Stomach (tissue), 4 donors: ENCODE measurements around the gene GPR87.

Source experiments
- CTCF ChIP-seq, 7 experiments: fragments of 450-650 bp in 4 of 7; fragments of 200-600 bp in 3 of 7; sonication (generic) in 3 of 7; IDR thresholded peaks; one replicate each; pipeline ENCODE4 v1.5.1; 2016 to 2019; ENCODE audit warnings: antibody characterized with exemption in 7 of 7, control low read depth in 2 of 7, mild to moderate bottlenecking in 1 of 7
- EP300 ChIP-seq: sonication (generic); formaldehyde crosslinking; IDR thresholded peaks from one replicate; pipeline ENCODE4 v1.6.1; 2017; ENCODE audit warnings: antibody characterized with exemption
- POLR2A ChIP-seq, 4 donors: fragments of 450-650 bp; IDR thresholded peaks; one replicate each; pipeline ENCODE4 v1.6.1; 2016; ENCODE audit warnings: antibody characterized with exemption in 4 of 4, control low read depth in 2 of 4, mild to moderate bottlenecking in 1 of 4, moderate library complexity in 1 of 4
- POLR2AphosphoS5 ChIP-seq, 3 donors: sonication (generic); formaldehyde crosslinking; IDR thresholded peaks; one replicate each; pipeline ENCODE4 v1.6.1; 2016; ENCODE audit warnings: antibody characterized with exemption in 3 of 3

- TF ChIP-seq CTCF (IDR thresholded peaks at IDR 0.05) (no peak), POLR2AphosphoS5 (IDR thresholded peaks at IDR 0.05) (no peak), EP300 (no peak), POLR2A (IDR thresholded peaks at IDR 0.05) (no peak)
These were observed 14.3 kb upstream of the GPR87 start for GRCh38 chr3:151330899-151331298.
